GM12891 (cell line): ENCODE data around the gene TMEM259.

Source experiments
- POLR2A ChIP-seq: IDR thresholded peaks from 2 replicates; pipeline ENCODE4 v1.6.1; 2011; ENCODE audit warnings: low read depth, low read length, control low read depth
- POLR2AphosphoS5 ChIP-seq: IDR thresholded peaks from 2 replicates; pipeline ENCODE4 v1.6.1; 2011; ENCODE audit warnings: low read depth, low read length, control low read depth
- TAF1 ChIP-seq: IDR thresholded peaks from 2 replicates; pipeline ENCODE4 v1.6.1; 2011; ENCODE audit warnings: low read depth, low read length, control low read depth

DNA sequence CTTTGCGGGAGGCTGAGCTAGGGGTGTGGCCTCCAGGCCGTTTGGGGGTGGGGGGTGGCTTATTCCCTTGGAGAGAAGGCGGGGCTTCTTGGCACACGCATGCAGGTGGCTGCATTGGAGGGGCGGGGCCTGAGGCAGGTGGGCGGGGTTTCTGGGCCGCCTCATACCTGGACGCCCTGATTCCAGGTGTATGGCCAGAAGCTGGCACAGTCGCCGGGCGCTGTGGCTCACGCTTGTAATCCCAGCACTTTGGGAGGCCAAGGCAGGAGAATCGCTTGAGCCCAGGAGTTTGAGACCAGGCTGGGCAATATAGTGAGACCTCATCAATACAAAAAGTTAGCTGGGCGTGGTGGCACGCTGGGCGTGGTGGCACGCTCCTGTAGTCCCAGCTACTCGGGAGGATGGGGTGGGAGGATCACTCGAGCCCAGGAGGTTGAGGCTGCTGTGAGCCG is 26.8 kb upstream of the TMEM259 start:
- TF ChIP-seq POLR2A (no peak), POLR2AphosphoS5 (no peak), TAF1 (no peak)
